ENCODE results near the gene KRTAP25-1. TPM values are rescaled to one million over a fixed set of nuclear protein-coding genes. Genes with fewer than 3 reads are reported as not detected.

KRTAP25-1 gene, protein sequence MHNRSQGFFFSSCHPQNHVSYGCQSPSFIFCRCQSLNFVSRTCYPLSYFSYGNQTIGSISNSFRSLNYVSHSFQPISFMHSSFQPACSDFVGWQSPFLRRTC
- not detected for total RNA-seq
- long read RNA-seq: 0 reads

DNA sequence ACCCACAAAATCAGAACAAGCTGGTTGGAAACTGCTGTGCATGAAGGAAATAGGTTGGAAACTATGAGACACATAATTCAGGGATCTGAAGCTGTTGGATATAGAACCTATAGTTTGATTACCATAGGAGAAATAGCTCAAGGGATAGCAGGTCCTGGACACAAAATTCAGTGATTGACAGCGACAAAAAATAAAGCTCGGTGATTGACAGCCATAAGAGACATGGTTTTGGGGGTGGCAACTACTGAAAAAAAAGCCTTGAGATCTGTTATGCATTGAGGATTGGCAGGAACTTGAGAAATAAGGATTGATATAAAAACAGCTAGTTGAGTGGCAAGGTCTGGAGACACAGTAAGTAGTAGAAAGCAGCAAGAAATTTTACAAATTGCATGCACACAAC is at the start of gene KRTAP25-1:
TSS of gene KRTAP25-1 (minus strand) at position 300 of the 400 bp plus-strand sequence. CDS start at position 276, 24 bp downstream.
- Histone ChIP-seq H3K9me3 (no peaks in the 10 kb centered on the region), H3K27ac (no peak within 1 kb of the TSS), H3K4me1 (no peaks in the 10 kb centered on the region), H3K36me3 (no peaks in the 10 kb centered on the region), H3K4me3 (no peak within 1 kb of the TSS), H3K27me3 (no peaks in the 10 kb centered on the region)
- TF ChIP-seq, protein P1, sequence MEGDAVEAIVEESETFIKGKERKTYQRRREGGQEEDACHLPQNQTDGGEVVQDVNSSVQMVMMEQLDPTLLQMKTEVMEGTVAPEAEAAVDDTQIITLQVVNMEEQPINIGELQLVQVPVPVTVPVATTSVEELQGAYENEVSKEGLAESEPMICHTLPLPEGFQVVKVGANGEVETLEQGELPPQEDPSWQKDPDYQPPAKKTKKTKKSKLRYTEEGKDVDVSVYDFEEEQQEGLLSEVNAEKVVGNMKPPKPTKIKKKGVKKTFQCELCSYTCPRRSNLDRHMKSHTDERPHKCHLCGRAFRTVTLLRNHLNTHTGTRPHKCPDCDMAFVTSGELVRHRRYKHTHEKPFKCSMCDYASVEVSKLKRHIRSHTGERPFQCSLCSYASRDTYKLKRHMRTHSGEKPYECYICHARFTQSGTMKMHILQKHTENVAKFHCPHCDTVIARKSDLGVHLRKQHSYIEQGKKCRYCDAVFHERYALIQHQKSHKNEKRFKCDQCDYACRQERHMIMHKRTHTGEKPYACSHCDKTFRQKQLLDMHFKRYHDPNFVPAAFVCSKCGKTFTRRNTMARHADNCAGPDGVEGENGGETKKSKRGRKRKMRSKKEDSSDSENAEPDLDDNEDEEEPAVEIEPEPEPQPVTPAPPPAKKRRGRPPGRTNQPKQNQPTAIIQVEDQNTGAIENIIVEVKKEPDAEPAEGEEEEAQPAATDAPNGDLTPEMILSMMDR (IDR thresholded peaks at IDR 0.05): no peak
- no peak for DNase-seq
- no peak for ATAC-seq
- 80% methylated on average over 2 of the region's 2 CpGs for WGBS (ENCODE audit: insufficient coverage, low coverage, low lambda C conversion rate, missing lambda C conversion rate)
- intact Hi-C loops (cut with DNase I): no loop called here

DNA sequence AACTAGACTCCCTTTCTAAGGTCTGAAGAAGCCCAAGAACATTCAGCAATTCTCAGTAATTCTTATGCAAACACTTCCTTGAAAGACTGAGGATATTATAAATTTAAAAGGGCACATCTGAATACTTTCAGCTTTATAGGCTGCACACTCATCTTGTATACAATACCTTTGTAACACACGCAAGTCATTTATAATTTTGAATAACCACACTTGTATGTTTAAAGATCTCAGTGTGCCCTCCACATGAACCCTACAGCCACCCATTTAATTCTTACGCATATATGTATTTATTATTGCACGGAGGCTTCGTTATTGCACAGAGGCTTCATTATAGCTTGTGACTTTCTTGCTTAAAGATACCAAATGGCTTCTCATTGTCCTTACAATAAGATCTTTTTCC is 49.4 kb upstream of the KRTAP25-1 start:
- no peak overlapping the region for H3K27ac ChIP-seq
- 78% methylated on average over 4 of the region's 4 CpGs for WGBS (ENCODE audit: insufficient coverage, low coverage, low lambda C conversion rate, missing lambda C conversion rate)
- H3K27me3 ChIP-seq: no peaks in the 10 kb centered on the region
- intact Hi-C loops (cut with DNase I): no loop called here
- no peaks in the 10 kb centered on the region for H3K36me3 ChIP-seq
- H3K4me3 ChIP-seq: no peak overlapping the region
- H3K4me1 ChIP-seq: no peaks in the 10 kb centered on the region
- TF ChIP-seq, protein P1 (IDR thresholded peaks at IDR 0.05): no peak
- TF ChIP-seq POLR2A (IDR thresholded peaks at IDR 0.05): no peak
- DNase-seq (no peak), ATAC-seq (no peak)
- H3K9me3 ChIP-seq: no peaks in the 10 kb centered on the region

DNA sequence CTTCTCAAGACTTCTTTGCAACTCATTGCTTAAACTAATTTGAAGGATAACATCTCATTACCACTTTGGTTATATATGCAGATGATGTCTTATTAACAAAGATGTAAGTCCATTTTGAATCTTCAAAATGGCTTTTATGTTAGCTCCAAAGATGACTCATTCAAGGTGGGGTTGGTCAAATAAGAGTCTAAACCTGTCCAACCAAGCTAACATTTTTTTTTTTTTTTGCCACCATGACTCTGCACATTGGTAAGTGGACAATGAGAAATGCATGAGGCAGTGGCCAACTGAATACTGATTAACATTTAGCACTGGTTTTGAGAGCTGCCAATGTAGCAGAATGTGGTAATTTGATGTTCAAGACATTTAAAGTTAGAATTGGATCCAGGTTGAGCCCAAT is 48.5 kb upstream of the KRTAP25-1 start:
- Histone ChIP-seq H3K36me3 (no peaks in the 10 kb centered on the region), H3K4me3 (no peak overlapping the region), H3K9me3 (no peaks in the 10 kb centered on the region), H3K27ac (no peak overlapping the region), H3K27me3 (no peaks in the 10 kb centered on the region), H3K4me1 (no peaks in the 10 kb centered on the region)
- no peak for TF ChIP-seq POLR2A (IDR thresholded peaks at IDR 0.05)
- intact Hi-C loops (cut with DNase I): no loop called here
- ATAC-seq (no peak), DNase-seq (no peak)

DNA sequence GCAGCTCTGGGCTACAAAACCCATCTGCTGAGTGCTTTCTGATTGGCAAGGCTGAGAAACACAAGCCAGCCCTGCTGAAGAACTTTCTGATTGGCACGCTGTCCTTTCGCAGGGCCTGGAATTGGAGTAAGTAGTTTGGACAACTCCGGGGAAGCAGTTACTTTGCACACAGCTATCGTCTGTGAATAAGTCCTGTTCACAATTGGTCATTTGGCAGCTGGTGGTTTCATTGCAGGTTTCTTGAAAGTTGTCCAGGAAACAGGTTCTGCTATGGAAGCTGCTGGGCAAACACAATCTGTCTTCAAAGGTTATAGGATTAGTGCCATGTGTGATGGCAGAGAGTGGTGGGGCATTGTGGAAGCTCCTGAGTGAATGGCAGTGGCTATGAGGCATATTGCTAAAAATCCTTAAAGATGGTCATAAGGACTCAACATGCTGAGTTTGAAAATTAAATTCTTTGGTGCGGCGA is 48.0 kb upstream of the KRTAP25-1 start, which contains the start of gene KRTAP27-1:
TSS of gene KRTAP27-1 (minus strand) at position 419 of the 469 bp plus-strand sequence. CDS start at position 393, 26 bp downstream.
- Histone ChIP-seq H3K4me1 (no peaks in the 10 kb centered on the region), H3K36me3 (no peaks in the 10 kb centered on the region), H3K27ac (no peak within 1 kb of the TSS), H3K27me3 (no peaks in the 10 kb centered on the region), H3K4me3 (no peak within 1 kb of the TSS), H3K9me3 (no peaks in the 10 kb centered on the region)
- intact Hi-C loops (cut with DNase I): no loop called here
- TF ChIP-seq POLR2A (IDR thresholded peaks at IDR 0.05): no peak
- TF ChIP-seq, protein P1 (IDR thresholded peaks at IDR 0.05): no peak
- 44% methylated on average over 5 of the region's 6 CpGs for WGBS (ENCODE audit: insufficient coverage, low coverage, low lambda C conversion rate, missing lambda C conversion rate)
- no peak for DNase-seq
- ATAC-seq: no peak

DNA sequence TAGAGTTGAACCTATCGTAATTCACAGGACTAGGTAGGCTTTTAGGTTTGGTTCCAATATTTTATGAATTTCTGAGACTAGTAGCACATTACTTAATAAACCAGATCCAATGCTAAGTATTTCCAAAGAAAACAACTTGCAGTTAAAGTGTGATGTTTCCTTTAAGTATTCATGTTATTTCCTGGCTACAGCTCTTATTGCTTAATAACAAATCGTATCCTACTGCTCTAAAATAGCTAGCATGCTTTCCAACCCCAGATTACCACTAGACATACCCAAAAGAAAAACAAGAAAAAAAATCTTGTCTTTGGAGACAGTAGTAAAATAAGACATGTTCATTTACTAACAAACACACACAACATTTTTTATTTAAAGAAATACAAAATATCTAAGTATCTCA is 47.3 kb upstream of the KRTAP25-1 start:
- Histone ChIP-seq H3K27me3 (no peaks in the 10 kb centered on the region), H3K4me1 (no peaks in the 10 kb centered on the region), H3K4me3 (no peak overlapping the region), H3K9me3 (no peaks in the 10 kb centered on the region), H3K27ac (no peak overlapping the region), H3K36me3 (no peaks in the 10 kb centered on the region)
- TF ChIP-seq POLR2A (IDR thresholded peaks at IDR 0.05): no peak
- TF ChIP-seq, protein P1 (IDR thresholded peaks at IDR 0.05): no peak
- no peak for ATAC-seq
- 20% methylated on average over 2 of the region's 2 CpGs for WGBS (ENCODE audit: insufficient coverage, low coverage, low lambda C conversion rate, missing lambda C conversion rate)
- intact Hi-C loops (cut with DNase I): no loop called here
- DNase-seq: no peak

Data from right lobe of liver (tissue), 6 donors.